Nephron progenitor cell (in vitro differentiated cells): ENCODE measurements around the gene PTGER1.
A peak's percentile ranks its signal among the peaks of the same experiment; 100 is the strongest.

ENCODE experiments used
- DNase-seq: peaks from one replicate; pipeline ENCODE4 v3.0.0; 2021
- H3K27ac Mint-ChIP-seq: 2 replicates; pipeline ENCODE4 v1.8.0; 2021; ENCODE audit warnings: mild to moderate bottlenecking, moderate library complexity, mixed read lengths
- H3K27me3 Mint-ChIP-seq: 2 replicates; pipeline ENCODE4 v1.8.0; 2021; ENCODE audit warnings: mild to moderate bottlenecking, low read depth, mixed read lengths; ENCODE audit not compliant: poor library complexity
- H3K36me3 Mint-ChIP-seq: 2 replicates; pipeline ENCODE4 v1.8.0; 2021; ENCODE audit warnings: low read depth, mixed read lengths
- H3K4me1 Mint-ChIP-seq: 2 replicates; pipeline ENCODE4 v1.8.0; 2021; ENCODE audit warnings: mixed read lengths
- H3K4me3 Mint-ChIP-seq: 2 replicates; pipeline ENCODE4 v1.8.0; 2021; ENCODE audit warnings: mild to moderate bottlenecking, moderate library complexity, mixed read lengths
- H3K9me3 Mint-ChIP-seq: 2 replicates; pipeline ENCODE4 v1.8.0; 2021; ENCODE audit warnings: mild to moderate bottlenecking, moderate library complexity, mixed read lengths
- TF ChIP-seq, protein P1 (sequence below): fragments of 200-600 bp; sonication (generic); IDR thresholded peaks from 2 replicates; pipeline ENCODE4 v1.5.0; 2021; ENCODE audit warnings: antibody characterized with exemption

The PTGER1 gene

DNA sequence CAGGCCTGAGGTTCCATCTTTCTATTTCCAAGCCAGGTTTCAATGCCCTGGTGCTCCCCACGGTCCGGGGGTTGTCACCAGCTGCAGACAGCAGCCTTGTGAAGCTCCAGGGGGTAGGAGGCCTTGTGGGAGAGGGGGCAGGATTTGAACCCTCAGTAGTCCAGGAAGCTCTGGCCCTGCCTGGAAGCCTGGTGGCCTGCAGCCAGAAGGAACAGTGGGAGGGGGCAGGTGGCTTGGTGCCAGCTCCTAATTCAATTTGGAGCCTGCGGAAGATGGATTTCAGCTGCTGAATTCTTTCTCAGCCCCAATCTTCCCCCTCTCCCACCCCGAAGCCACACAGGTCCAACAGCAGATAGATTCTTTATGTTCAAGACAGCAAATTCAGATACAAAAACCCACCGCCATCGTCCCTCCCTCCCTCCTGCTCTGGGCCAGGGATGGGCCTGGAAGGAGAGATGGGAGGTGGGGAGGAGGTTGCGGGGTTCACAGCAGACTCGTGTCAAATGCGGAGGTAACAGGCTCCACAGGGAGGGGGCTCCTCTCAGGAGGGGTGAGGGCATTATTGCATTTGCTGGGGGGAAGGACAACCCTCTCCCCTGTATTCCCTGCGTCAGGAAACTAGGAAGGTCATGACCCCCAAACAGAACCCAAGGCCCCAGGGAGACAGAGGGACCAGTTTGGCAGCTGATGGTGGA, 2.4 kb upstream of the PTGER1 start:
- H3K9me3 Mint-ChIP-seq, result no peaks in the 10 kb centered on the region
- peaks cover 7% of the 10 kb centered on the region for H3K36me3 Mint-ChIP-seq
- no peak for DNase-seq
- peak overlapping the region; percentile 57 for H3K27ac Mint-ChIP-seq
- TF ChIP-seq, protein P1, sequence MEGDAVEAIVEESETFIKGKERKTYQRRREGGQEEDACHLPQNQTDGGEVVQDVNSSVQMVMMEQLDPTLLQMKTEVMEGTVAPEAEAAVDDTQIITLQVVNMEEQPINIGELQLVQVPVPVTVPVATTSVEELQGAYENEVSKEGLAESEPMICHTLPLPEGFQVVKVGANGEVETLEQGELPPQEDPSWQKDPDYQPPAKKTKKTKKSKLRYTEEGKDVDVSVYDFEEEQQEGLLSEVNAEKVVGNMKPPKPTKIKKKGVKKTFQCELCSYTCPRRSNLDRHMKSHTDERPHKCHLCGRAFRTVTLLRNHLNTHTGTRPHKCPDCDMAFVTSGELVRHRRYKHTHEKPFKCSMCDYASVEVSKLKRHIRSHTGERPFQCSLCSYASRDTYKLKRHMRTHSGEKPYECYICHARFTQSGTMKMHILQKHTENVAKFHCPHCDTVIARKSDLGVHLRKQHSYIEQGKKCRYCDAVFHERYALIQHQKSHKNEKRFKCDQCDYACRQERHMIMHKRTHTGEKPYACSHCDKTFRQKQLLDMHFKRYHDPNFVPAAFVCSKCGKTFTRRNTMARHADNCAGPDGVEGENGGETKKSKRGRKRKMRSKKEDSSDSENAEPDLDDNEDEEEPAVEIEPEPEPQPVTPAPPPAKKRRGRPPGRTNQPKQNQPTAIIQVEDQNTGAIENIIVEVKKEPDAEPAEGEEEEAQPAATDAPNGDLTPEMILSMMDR, result no peak
- no peak overlapping the region for H3K4me3 Mint-ChIP-seq
- peaks cover 5% of the 10 kb centered on the region for H3K27me3 Mint-ChIP-seq
- peaks cover 38% of the 10 kb centered on the region for H3K4me1 Mint-ChIP-seq

DNA sequence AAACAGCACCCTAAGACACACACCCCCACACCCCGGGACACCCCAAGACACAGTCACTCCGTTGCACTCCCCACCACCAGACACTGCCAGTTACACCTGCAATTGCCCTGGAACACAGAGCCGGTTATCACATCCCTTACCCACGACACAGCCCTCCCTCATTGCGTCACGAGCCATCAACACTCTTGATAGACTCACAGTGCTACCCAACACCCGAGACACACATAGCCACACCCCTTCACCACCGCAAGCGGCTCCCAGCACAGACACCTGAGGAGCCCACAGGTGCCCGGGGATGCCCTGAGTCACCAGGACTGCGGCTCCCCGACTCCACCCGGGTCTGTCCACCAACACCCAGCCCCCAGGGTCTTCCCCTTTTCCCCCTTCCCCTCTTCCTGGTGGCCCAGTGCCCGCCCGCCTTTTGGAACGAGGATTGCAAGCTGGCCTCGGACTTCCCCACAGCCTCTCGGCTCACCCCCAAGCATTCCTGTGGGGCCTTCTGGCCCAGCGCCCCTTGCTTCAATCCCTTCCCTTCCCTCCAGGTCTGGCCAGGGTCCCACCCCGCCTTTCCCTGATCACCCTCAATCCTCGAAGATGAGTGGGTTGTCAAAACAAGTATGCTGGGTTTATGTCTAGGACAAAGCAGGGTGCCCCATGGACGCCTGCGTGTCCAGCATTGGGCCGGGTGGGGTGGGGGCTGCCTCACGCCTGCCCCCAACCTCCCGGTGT, 1.7 kb upstream of the PTGER1 start:
- Mint-ChIP-seq H3K4me3 (no peak overlapping the region), H3K27me3 (peaks cover 5% of the 10 kb centered on the region), H3K36me3 (peaks cover 2% of the 10 kb centered on the region), H3K4me1 (peaks cover 40% of the 10 kb centered on the region), H3K27ac (peak overlapping the region; percentile 30), H3K9me3 (no peaks in the 10 kb centered on the region)
- no peak for DNase-seq
- TF ChIP-seq, protein P1, result no peak

DNA sequence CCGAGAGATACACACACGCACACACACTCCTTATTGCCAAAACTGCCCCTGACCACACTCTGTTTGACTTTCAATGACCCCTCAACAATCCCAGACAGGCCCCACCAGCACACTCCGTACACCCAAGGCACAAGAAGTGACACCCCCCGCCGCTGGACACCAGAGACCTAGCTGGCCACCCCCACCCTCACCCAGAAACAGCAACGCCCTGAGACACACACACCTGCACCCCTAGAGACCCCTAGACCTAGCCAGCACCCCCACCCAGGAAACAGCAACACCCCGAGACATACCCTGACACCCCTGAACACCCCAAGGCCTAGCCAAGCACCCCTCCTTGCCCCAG, 1.1 kb upstream of the PTGER1 start:
- Mint-ChIP-seq H3K27ac (no peak overlapping the region), H3K4me3 (no peak overlapping the region), H3K9me3 (no peaks in the 10 kb centered on the region), H3K4me1 (peaks cover 43% of the 10 kb centered on the region), H3K27me3 (peaks cover 5% of the 10 kb centered on the region), H3K36me3 (no peaks in the 10 kb centered on the region)
- DNase-seq, result no peak
- TF ChIP-seq, protein P1, result no peak

DNA sequence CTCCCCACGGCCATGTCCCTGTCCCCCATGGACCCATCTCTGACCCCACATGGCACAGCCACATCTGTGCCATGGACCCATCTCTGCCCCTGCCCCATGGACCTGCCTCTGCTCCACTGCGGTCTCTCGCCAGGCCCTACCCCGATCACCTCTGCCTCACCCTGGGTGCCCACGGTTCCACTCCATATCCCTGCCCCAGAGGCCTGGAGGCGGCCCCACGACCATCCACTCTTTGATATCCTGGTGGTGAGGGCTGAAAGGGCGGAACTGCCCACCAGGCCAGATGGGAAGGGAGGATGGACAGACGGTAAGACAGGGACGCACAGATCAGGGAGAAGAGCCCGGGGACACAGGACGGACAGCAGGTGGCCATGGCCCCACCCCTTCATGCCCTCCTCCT, 327 bp downstream of the PTGER1 start:
- H3K27me3 Mint-ChIP-seq, result peaks cover 5% of the 10 kb centered on the region
- TF ChIP-seq, protein P1, result no peak
- no peak overlapping the region for H3K27ac Mint-ChIP-seq
- peaks cover 43% of the 10 kb centered on the region for H3K4me1 Mint-ChIP-seq
- H3K9me3 Mint-ChIP-seq, result no peaks in the 10 kb centered on the region
- no peaks in the 10 kb centered on the region for H3K36me3 Mint-ChIP-seq
- DNase-seq, result no peak
- H3K4me3 Mint-ChIP-seq, result peak overlapping the region; percentile 44

DNA sequence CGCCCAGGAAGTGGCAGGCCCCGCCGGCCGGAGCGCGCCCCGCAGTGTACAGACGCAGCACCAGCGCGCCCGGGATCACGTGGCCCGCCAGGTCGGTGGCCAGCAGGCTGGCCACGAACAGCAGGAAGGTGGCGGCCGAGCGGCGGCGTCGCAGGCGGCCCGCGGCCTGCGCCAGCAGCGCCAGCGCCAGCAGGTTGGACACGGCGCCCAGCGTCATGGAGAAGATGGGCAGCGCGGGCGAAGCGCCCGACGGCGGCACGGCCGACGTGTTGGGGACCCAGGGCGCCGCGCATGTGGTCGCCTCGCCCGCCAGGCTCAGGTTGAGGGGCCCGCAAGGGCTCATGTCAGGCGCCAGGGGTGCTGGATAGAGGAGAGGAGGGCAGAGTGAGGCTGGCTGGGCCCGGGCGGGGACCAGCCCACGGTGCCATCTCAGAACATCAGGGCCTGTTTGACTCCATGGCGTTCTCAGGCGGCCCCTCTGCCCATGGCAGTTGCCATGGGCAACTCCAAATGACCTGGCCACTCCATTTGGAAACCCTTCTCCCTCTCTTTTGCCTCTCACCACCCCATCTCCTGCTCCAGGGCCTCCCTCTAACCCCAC, 1.1 kb downstream of the PTGER1 start:
- peaks cover under 1% of the 10 kb centered on the region for H3K36me3 Mint-ChIP-seq
- H3K9me3 Mint-ChIP-seq, result no peaks in the 10 kb centered on the region
- H3K4me3 Mint-ChIP-seq, result no peak overlapping the region
- no peak overlapping the region for H3K27ac Mint-ChIP-seq
- H3K27me3 Mint-ChIP-seq, result peaks cover 8% of the 10 kb centered on the region
- H3K4me1 Mint-ChIP-seq, result peaks cover 43% of the 10 kb centered on the region
- TF ChIP-seq, protein P1, result no peak
- DNase-seq, result no peak
